HepG2 (cell line): Measurements from ENCODE around the gene IGF2BP1. TPM values are rescaled to one million over a fixed set of nuclear protein-coding genes. Genes with fewer than 3 reads are reported as not detected.
A peak's percentile ranks its signal among the peaks of the same experiment; 100 is the strongest.

Experiments
- ATF7 ChIP-seq, 2 experiments: fragments of 450-650 bp in 1 of 2; sonication (generic) in 1 of 2; formaldehyde crosslinking in 1 of 2; IDR thresholded peaks; 2 replicates each; pipeline versions ENCODE4 v1.4.0 to v1.6.1; 2016 to 2020; ENCODE audit warnings: antibody characterized with exemption in 1 of 2, mild to moderate bottlenecking in 1 of 2, missing genetic modification reagents in 1 of 2
- BRCA1 ChIP-seq: sonication (generic); formaldehyde crosslinking; IDR thresholded peaks from 2 replicates; pipeline ENCODE4 v1.4.0; 2020; ENCODE audit warnings: missing genetic modification reagents
- CENPBD1 ChIP-seq: sonication (generic); formaldehyde crosslinking; IDR thresholded peaks from 2 replicates; pipeline ENCODE4 v1.8.0; 2022; ENCODE audit warnings: missing genetic modification reagents, low read depth, mild to moderate bottlenecking, borderline replicate concordance
- CHD2 ChIP-seq: IDR thresholded peaks from 2 replicates; pipeline ENCODE4 v1.6.1; 2011; ENCODE audit warnings: low read depth, low read length, improper control_type of control experiment
- FOXC1 ChIP-seq: sonication (generic); formaldehyde crosslinking; IDR thresholded peaks from 2 replicates; pipeline ENCODE4 v1.8.0; 2022; ENCODE audit warnings: mild to moderate bottlenecking, missing genetic modification reagents, borderline replicate concordance
- MLLT10 ChIP-seq: sonication (generic); formaldehyde crosslinking; IDR thresholded peaks from 2 replicates; pipeline ENCODE4 v1.4.0; 2020; ENCODE audit warnings: missing genetic modification reagents
- NR0B2 ChIP-seq: sonication (generic); formaldehyde crosslinking; IDR thresholded peaks from 2 replicates; pipeline ENCODE4 v1.4.0; 2020; ENCODE audit warnings: mild to moderate bottlenecking, missing genetic modification reagents
- PRMT3 ChIP-seq: sonication (generic); formaldehyde crosslinking; IDR thresholded peaks from 2 replicates; pipeline ENCODE4 v1.8.1; 2022; ENCODE audit warnings: low read depth, mild to moderate bottlenecking, moderate library complexity, missing genetic modification reagents, borderline replicate concordance
- RELA ChIP-seq: sonication (generic); formaldehyde crosslinking; IDR thresholded peaks from 2 replicates; pipeline ENCODE4 v1.4.0; 2020; ENCODE audit warnings: missing genetic modification reagents
- REPIN1 ChIP-seq: sonication (generic); formaldehyde crosslinking; IDR thresholded peaks from 2 replicates; pipeline ENCODE4 v1.8.0; 2022; ENCODE audit warnings: missing genetic modification reagents, low read depth, mild to moderate bottlenecking, borderline replicate concordance
- RFXAP ChIP-seq: sonication (generic); formaldehyde crosslinking; IDR thresholded peaks from 2 replicates; pipeline ENCODE4 v1.4.0; 2020; ENCODE audit warnings: missing genetic modification reagents, borderline replicate concordance
- SOX13 ChIP-seq, 3 experiments: fragments of 450-650 bp in 1 of 3; sonication (generic) in 1 of 3; formaldehyde crosslinking in 1 of 3; IDR thresholded peaks in 2 of 3; conservative IDR thresholded peaks in 1 of 3; 2 replicates each; pipeline versions ENCODE4 v1.5.0 to v1.6.1; 2016 to 2020; ENCODE audit warnings: antibody characterized with exemption in 1 of 3, mild to moderate bottlenecking in 1 of 3, missing compliant biosample characterization in 1 of 3, missing genetic modification reagents in 1 of 3, moderate library complexity in 1 of 3
- ZFY ChIP-seq: sonication (generic); formaldehyde crosslinking; IDR thresholded peaks from 2 replicates; pipeline ENCODE4 v1.4.0; 2020; ENCODE audit warnings: missing genetic modification reagents
- ZNF512 ChIP-seq: sonication (generic); formaldehyde crosslinking; IDR thresholded peaks from 2 replicates; pipeline ENCODE4 v1.4.0; 2020; ENCODE audit warnings: mild to moderate bottlenecking, missing genetic modification reagents
- ZNF609 ChIP-seq: sonication (generic); formaldehyde crosslinking; IDR thresholded peaks from 2 replicates; pipeline ENCODE4 v1.4.0; 2020; ENCODE audit warnings: mild to moderate bottlenecking, missing genetic modification reagents, borderline replicate concordance
- ZNF740 ChIP-seq: sonication (generic); formaldehyde crosslinking; IDR thresholded peaks from 2 replicates; pipeline ENCODE4 v1.4.0; 2020; ENCODE audit warnings: missing genetic modification reagents
- ZSCAN5A ChIP-seq: sonication (generic); formaldehyde crosslinking; IDR thresholded peaks from 2 replicates; pipeline ENCODE4 v1.8.0; 2022; ENCODE audit warnings: mild to moderate bottlenecking, missing genetic modification reagents, borderline replicate concordance
- polyA plus RNA-seq, 8 experiments: library from polyadenylated mRNA; depleted of rRNA in 3 of 8; stranded (reverse) in 7 of 8; unstranded in 1 of 8; fragments of >200 nt; fragmentation: Illumina TruSeq in 4 of 8; extraction: Trizol in 4 of 8; gene quantifications; 2 replicates each; pipeline versions ENCODE4 v1.2.1 to v1.2.3, GENCODE V29; 2011 to 2016; ENCODE audit warnings: low read depth in 4 of 8, missing spikeins in 1 of 8, mixed read lengths in 1 of 8; ENCODE audit not compliant: insufficient read depth in 1 of 8
- total RNA-seq, 5 experiments: library from RNA; depleted of rRNA; stranded (reverse); fragments of >200 nt; fragmentation: Illumina TruSeq; extraction: Trizol; gene quantifications; 2 replicates each; pipeline ENCODE4 v1.2.3, GENCODE V29; 2016; ENCODE audit warnings: low read depth in 1 of 5

Gene IGF2BP1
- total and polyA plus RNA-seq, 2 of the 13 experiments (the other 11 are each of a cell fraction or from before 2014, with no cell fraction given), result 29.7 to 75.1 TPM

- TF ChIP-seq RFXAP (CRISPR knock-in tag) (peak; percentile 88; the same call in 1 of the 2 replicates), ZFY (CRISPR knock-in tag) (peak; percentile 71), CHD2 (no peak), RELA (peak; percentile 54; the same call in 1 of the 2 replicates), BRCA1 (CRISPR knock-in tag) (no peak), SOX13 (IDR thresholded peaks at IDR 0.05) (peak; percentile 39), SOX13 (CRISPR knock-in tag; conservative IDR thresholded peaks at IDR 0.05 in 1 of 2, IDR thresholded peaks at IDR 0.05 in 1 of 2) (peak in 1 of 2 experiments; percentile 74; a peak in 2 of 4 replicates), REPIN1 (CRISPR knock-in tag) (peak; percentile 76), ZNF740 (CRISPR knock-in tag) (peak; percentile 42; the same call in 1 of the 2 replicates), NR0B2 (no peak; the same call in 1 of the 2 replicates), ZSCAN5A (CRISPR knock-in tag) (peak; percentile 71; the same call in 1 of the 2 replicates), ZNF512 (CRISPR knock-in tag) (no peak), CENPBD1 (CRISPR knock-in tag) (no peak), ATF7 (IDR thresholded peaks at IDR 0.05) (no peak), ATF7 (CRISPR knock-in tag; IDR thresholded peaks at IDR 0.05) (no peak), MLLT10 (CRISPR knock-in tag) (no peak), ZNF609 (peak; percentile 76; the same call in 1 of the 2 replicates), FOXC1 (CRISPR knock-in tag) (no peak), PRMT3 (no peak)
Observed at GRCh38 chr17:48970865-48971687, 26.1 kb upstream of the IGF2BP1 start (continued).
